ENCODE data around the gene TMEM150A.

TMEM150A gene

DNA sequence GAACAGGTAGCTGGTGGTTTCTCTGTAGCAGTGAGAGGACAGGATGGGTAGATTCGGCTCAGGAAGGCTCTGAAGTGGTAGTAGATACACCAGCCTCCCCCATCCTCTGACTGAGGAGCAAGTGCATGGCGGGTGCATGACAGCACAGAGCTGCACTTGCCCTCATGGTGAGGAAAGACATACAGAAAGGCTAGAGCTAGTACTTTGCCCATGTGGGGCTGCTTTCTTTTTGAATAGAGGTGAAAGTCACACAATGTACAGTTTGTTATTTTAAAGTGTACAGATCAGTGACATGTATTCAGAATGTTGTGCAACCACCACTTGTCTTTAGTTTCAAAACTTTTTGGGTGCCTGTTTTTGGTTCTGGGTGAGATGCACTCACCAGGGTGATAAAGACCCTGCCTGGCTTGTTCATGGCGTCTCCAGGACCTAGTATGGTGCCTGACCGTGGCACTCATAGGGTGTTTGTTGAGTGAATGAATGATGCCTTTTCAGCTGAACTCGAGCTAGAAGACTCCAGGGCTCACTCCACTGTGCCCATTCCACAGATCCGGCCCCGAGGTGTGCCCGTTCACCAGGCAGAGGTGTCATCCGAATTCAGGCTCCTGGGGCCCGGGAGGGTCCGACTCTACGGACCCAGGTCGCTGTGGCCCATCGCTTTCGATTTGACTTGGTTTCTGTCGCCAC, 18.7 kb downstream of the TMEM150A start:
- Mint-ChIP-seq H3K9me3 (no peaks in the 10 kb centered on the region), H3K27me3 (ENCODE audit: low read depth) (no peaks in the 10 kb centered on the region), H3K4me3 (no peak overlapping the region), H3K36me3 (ENCODE audit: low read depth) (peaks cover 5% of the 10 kb centered on the region), H3K27ac (peak overlapping the region in 2 of 3 experiments; percentile 35 to 58), H3K4me1 (peaks cover 47% of the 10 kb centered on the region)
- TF ChIP-seq CTCF (IDR thresholded peaks at IDR 0.05; ENCODE audit: unreplicated experiment in 3 of 3): no peak

DNA sequence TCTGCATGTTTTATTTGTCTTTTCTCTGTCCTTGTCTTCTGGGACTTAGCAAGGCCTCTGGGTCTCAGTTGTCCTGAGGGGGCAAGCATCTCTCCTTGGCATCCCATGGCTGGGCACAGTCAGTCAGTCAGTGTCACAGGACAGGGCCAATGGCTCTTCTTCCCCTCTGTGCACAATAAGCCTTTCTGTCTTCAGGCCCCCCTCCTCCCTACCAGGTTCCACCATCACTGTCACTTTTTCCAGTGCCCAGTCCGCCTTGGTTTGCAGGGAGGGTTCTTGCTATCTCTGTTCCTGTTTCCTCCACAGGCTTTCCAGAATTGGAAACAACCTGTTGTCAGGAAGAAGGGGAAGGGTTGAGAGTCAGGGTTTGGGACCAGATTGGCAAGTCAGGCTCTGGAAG, 20.0 kb downstream of the TMEM150A start:
- TF ChIP-seq CTCF (IDR thresholded peaks at IDR 0.05; ENCODE audit: unreplicated experiment in 3 of 3): no peak
- Mint-ChIP-seq H3K4me1 (peaks cover 50% of the 10 kb centered on the region), H3K36me3 (ENCODE audit: low read depth) (peaks cover 5% of the 10 kb centered on the region), H3K27me3 (ENCODE audit: low read depth) (no peaks in the 10 kb centered on the region), H3K9me3 (no peaks in the 10 kb centered on the region), H3K27ac (peak overlapping the region; percentile 35 to 91 (median 76)), H3K4me3 (no peak overlapping the region)

GRCh38 chr2:85580206-85580605, 22.3 kb downstream of the TMEM150A start:
- no peak for TF ChIP-seq CTCF (IDR thresholded peaks at IDR 0.05; ENCODE audit: unreplicated experiment in 3 of 3)
- Mint-ChIP-seq H3K27me3 (ENCODE audit: low read depth) (no peaks in the 10 kb centered on the region), H3K9me3 (no peaks in the 10 kb centered on the region), H3K4me1 (peaks cover 48% of the 10 kb centered on the region), H3K4me3 (peak overlapping the region in 2 of 3 experiments; percentile 36 to 56), H3K36me3 (ENCODE audit: low read depth) (peaks cover 5% of the 10 kb centered on the region), H3K27ac (peak overlapping the region; percentile 63 to 99 (median 98))

GRCh38 chr2:85579266-85579935, 23.1 kb downstream of the TMEM150A start:
- peaks cover 44% of the 10 kb centered on the region for H3K4me1 Mint-ChIP-seq
- no peak for TF ChIP-seq CTCF (IDR thresholded peaks at IDR 0.05; ENCODE audit: unreplicated experiment in 3 of 3)
- no peaks in the 10 kb centered on the region for H3K9me3 Mint-ChIP-seq
- H3K36me3 Mint-ChIP-seq (ENCODE audit: low read depth): peaks cover 5% of the 10 kb centered on the region
- peak overlapping the region; percentile 68 to 83 (median 76) for H3K4me3 Mint-ChIP-seq
- H3K27me3 Mint-ChIP-seq (ENCODE audit: low read depth): no peaks in the 10 kb centered on the region
- peak overlapping the region; percentile 98 to 99 (median 98) for H3K27ac Mint-ChIP-seq

DNA sequence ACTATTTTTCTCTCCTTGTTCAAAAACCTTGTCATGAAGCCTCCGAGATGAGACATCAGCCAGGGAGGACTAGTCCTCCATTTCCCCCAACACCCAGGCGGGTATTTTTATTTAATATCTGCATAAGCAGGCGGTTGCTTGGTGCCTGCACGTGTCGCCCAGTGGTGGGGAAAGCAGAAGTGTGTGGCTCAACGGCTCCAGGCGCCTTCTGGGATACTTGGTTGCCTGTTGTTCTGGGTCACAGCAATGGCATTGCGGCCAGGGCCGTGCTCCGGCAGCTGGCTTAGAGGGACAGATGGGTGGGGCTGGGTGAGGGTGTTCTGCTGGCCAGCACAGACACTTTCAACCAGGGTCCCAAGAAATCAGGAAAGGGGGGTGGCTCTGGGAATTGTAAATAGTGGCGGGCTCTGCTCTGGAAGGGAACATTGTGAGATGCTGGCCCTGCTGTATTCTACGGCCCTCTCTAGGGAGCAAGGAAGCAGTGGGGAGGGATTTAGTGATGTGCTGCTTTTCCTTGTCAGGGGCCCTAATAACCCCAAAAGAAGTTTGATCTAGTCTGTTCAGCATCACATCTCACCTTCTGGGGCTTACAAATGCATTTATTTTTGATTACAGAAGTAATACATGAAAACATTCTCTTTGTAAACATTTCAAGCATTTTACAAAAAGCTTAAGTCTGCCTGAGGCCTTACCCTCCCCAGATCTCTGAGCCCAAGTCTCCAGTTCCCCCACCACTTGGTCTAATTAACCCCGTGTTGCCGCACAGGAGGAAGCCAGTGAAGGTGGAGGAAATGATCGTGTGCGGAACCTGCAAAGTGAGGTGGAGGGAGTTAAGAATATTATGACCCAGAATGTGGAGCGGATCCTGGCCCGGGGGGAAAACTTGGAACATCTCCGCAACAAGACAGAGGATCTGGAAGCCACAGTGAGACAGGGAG, 24.0 kb downstream of the TMEM150A start:
- H3K4me1 Mint-ChIP-seq: peaks cover 44% of the 10 kb centered on the region
- peak overlapping the region; percentile 68 to 83 (median 76) for H3K4me3 Mint-ChIP-seq
- H3K27me3 Mint-ChIP-seq (ENCODE audit: low read depth): no peaks in the 10 kb centered on the region
- peaks cover 5% of the 10 kb centered on the region for H3K36me3 Mint-ChIP-seq (ENCODE audit: low read depth)
- peak overlapping the region; percentile 98 to 99 (median 98) for H3K27ac Mint-ChIP-seq
- H3K9me3 Mint-ChIP-seq: no peaks in the 10 kb centered on the region
- TF ChIP-seq CTCF (IDR thresholded peaks at IDR 0.05; ENCODE audit: unreplicated experiment in 3 of 3): no peak

Data from nephron (organoid).